Germinal center (tissue), 1 donor: Measurements from ENCODE around the gene KCNF1.
A peak's percentile ranks its signal among the peaks of the same experiment; 100 is the strongest.

Source experiments
- DNase-seq: peaks from one replicate; pipeline ENCODE4 v3.0.0; 2012; ENCODE audit warnings: mixed read lengths, low spot score

KCNF1 gene

DNA sequence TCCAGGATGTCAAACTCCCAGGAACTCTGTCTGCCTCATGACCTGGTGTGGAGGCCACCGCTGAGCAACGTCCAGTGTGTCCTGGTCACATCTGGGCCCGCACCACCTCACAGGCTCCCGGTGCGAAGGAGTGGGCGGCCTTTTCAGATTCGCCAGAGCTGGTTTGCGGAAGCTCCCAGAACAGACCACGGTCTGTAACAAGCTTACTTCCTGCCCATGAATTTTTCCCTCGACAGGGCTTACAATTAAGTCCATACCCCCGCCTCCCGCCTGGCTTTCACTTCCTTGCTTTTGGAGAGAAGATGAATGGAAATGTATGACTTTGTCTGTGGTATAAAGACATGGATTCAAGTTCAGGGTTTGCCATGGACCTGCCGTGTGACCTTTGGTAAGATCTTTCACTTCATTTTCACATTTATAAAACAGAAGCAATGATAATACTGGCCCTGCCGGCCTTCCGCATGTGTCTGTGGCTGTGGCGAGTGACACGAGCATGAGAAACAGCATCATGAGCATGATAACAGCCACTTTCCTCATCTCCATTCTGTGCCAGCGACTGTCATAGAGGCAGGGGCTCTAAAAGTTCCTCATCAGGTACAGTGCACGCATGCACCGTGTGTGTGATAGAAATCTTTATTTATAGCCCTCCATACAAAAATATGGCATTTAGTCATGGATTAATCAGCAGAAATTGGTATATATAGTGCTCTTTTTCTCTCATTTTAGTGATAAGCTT, 31.0 kb upstream of the KCNF1 start:
- peak; percentile 22 for DNase-seq

- DNase-seq: no peak
These were observed 29.2 kb upstream of the KCNF1 start for GRCh38 chr2:10882568-10882967.

DNA sequence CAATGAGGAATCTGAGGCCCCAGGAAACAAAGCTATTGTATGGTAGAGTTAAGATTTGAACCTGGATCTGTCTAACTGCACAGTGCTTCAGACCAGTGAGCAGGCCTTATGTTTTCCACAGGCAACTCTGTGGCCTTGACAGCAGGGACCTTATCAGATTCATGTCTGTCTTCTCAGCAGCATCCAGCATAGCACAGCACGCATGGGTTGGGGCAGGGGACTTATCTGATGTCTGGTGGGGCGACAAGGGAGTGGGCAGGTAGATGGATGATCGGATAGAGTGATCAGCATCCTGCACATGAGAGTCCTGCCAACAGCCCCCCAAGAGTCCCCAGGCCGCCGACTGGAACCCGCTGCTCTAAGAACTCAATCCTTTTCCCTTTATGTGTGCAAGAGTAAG, 28.7 kb upstream of the KCNF1 start:
- DNase-seq: no peak

DNA sequence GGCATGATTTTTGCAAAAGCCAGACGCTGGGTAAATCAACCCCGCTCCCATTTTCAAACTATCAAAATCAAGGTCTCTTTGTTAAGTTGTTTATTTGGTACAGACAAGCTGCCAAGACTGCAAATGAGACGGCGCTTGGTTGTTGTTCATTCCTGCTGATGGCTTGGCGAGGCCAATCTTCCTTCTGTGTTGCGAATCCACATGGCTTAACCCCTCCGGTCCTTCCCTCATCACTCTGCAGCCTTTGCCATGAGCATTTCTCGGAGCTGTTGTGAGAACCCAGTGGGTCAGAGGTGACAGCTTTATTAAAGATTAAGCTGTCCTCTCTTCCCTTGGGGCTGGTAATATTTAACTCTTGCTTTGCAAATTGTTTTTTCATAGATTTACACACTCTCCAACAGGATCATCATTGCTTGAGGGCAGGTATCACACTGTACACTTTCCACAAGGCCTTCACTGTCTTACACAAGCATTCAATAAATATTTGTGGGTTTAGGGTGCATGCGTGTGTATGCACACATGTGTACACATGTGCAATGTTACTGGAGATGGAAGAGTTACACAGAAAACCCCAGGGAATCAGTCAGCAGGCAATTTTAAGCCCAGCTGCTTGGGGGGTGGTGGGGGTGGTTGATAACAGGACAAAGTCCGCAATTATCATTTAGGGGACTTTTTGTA, 27.8 kb upstream of the KCNF1 start:
- no peak for DNase-seq

- DNase-seq: no peak
These were observed 27.2 kb upstream of the KCNF1 start for GRCh38 chr2:10884574-10884975.

GRCh38 chr2:10885094-10885860, 26.5 kb upstream of the KCNF1 start:
- DNase-seq: no peak

DNA sequence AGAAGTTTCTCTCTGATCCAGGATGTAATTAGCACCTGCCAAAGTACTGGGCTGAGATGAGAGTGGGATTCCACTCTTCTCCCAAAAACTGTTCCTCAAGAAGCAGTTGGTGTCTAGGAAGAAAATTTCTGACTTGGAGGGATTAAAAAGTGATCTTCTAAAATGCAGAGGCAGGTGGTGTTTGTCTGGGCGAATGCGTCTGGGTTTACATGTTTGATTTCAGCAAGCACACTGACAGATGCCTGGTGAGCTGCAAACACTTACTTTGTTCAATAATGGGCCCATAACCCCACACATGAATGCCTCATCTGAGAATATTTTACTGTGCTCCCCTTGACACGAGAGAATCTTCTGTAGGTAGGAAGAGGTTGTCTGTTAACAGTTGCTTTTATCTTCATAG, 24.3 kb upstream of the KCNF1 start:
- no peak for DNase-seq

DNA sequence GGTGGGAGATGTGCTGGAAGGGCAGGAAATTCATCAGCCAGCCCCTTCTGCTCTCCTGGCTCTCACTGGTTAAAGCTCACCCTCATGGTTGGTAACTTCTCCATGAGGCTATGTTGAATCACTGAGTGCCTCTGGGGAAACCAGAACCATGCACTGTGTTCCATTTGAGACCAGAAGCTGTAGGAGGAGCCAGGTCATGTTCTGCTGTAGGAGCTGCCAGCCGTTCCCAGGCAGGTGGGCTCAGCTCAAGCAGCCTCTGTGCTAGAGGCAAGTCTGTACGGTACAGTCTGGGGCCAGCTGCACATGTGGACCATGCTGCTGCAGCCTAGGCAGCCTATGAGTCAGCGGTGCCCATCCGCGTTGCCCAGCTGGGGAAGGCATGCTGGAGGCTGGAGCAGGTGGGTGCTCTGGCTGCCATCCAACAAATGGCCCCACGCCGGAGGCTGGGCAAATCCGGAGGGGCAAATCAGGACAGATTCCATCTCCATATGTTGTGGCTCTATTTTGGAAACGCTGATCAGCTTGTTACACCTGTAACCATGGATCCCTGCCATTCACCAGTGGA, 22.0 kb upstream of the KCNF1 start:
- no peak for DNase-seq

GRCh38 chr2:10890706-10891270, 20.9 kb upstream of the KCNF1 start:
- no peak for DNase-seq

DNA sequence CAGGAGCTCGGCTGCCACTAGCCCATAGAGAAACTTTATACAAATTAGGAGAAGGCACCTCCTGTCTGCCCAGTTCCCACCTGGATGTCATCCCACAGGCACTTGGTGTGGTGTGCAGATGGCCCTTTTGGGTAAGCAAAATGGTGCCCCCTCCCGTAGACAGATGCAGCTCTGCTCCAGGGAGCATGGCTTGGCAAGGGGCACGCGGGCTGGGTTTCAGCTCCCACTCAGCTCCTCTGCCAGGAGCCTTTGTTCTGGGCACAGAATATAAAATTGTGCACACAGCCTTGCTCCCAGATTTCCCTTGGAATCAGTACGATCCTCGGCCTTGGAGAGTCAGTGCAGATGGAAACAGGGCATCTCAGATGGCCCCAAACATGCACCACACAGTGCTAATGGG, 20.3 kb upstream of the KCNF1 start:
- DNase-seq: no peak

GRCh38 chr2:10891848-10892247, 19.9 kb upstream of the KCNF1 start:
- DNase-seq: no peak

GRCh38 chr2:10892316-10892715, 19.4 kb upstream of the KCNF1 start:
- DNase-seq: no peak

GRCh38 chr2:10892796-10893350, 18.9 kb upstream of the KCNF1 start:
- no peak for DNase-seq

DNA sequence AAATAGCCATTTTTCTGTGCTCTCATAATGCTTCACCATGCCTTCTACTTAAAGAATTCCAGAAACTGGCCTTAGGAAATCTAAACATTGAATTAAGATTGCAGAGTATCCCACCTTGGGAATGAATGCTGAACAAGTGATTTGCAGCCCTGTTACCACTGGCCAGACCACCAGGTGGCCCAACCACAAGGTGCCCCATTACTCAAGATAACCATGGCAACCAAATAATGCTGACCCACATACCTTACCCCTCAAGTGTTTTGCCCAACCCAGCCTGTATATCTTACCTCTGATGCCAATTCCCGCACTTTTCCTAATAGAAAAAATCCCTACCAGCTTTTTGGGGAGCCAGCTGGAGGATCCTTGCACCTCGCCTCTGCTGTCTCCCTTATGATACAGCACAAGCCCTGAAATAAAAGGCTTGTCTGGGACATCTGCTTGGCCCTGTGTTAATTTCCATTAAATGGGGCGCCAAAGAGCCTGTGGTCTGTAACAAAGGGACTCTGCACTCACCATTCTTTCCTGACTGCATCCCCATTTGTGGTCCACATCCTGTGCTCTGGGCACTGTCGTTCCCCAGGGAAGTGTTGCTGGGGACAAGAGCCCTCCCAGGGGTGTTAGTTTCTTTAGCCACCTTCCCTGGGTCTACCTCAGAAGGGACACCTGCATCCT, 17.3 kb upstream of the KCNF1 start:
- no peak for DNase-seq

DNA sequence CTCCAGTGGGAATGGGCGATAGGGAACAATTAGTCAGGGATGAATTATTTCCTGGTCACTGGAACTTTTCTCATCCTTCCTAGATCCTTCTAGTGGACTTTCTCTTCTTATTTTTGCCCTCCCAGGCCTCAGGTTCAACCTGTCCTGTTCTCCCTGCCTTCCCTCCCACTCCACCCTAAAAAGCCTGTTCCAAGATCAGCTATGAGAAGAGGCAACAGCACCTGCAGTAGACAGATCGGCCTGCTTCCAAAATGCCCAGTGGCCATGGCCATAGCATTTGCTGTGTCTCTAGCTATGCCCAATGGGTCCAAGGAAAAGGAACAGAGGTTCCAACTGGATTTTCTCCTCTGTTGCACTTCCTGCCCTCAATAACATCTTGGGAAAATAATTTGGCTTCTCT, 16.5 kb upstream of the KCNF1 start:
- no peak for DNase-seq

DNA sequence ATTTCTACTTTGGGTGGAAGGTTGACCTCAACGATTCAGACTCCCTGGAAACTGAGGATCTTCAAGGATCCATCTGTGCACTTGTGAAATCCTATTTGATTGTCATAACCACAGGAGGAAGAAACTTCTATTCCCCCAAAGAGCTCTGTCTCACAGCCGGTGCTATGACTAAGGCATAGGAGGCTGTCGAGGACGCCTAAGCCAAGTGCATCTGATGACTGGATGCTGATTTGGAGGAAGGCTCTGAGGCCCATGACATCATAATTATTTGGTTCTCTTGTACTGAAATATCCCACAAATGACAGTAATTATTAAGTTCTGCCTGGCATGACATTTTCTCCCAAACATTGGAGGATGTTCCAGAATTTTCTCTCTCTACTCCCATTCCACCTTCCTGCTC, 13.8 kb upstream of the KCNF1 start:
- DNase-seq: no peak

- DNase-seq: peak; percentile 24
These were observed 11.3 kb upstream of the KCNF1 start for GRCh38 chr2:10900216-10901109.

GRCh38 chr2:10901160-10901939, 10.4 kb upstream of the KCNF1 start:
- DNase-seq: no peak

- DNase-seq: no peak
These were observed 7.9 kb upstream of the KCNF1 start for GRCh38 chr2:10903861-10904210.

DNA sequence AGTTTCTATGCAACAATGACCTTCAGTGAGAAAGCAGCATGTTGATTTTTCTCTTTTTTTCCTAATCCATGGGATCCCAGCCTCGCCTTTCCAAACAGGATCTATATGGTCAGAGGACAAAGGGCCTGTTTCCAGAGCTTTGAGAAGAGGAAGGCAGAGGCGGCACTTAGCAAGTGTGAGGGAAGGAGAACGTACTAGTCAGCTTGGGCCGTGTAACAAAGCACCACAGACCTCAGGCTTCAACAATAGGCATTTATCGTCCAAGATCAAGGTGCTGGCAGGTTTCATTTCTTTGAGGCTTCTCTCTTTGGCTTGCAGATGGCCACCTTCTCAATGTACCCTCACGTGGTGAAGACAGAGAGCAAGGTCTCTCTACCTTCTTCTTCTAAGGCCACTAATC, 7.3 kb upstream of the KCNF1 start:
- DNase-seq: no peak
